ENCODE results near the gene SPDEF. TPM values are rescaled to one million over a fixed set of nuclear protein-coding genes. Genes with fewer than 3 reads are reported as not detected.

SPDEF gene
- total RNA-seq, 1 donor = not detected

DNA sequence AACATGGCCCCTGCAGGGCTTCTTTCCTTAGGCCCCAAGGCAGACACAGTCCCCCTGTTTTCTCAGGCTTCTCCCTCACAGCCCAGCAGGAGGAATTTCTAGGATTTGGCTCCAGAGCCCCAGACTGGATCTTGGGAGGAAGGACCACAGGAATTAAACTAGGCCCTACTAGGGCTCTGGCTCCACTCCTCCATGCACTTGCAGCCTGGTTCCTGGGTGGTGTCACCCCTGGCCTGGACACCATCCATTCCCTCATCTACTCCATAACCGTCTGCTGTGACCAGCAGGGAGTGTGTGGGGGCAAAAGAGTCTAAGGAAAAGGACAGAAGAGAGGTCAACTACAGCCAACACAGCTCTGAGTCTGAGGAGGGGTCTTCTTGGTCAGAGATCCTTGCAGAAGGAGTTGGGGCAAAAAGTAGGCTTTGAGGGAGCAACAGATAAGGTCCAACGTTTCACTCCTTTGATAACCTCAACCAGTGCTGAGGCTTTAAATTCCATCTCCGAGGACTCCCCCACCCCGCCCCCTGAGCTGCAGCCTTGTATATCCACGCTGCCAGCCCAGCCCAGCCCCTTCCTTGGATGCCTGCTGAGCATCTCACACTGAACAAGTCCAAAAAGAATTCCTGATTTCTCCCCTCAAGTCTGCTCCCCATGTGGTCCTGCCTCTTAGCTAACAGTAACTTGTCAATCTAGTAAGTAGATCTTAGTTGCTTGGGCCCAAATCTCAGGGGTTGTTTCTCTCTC, 27.9 kb upstream of the SPDEF start:
- Histone ChIP-seq H3K9me3 (ENCODE audit: low read depth, low read length) (no peaks in the 10 kb centered on the region), H3K27me3 (ENCODE audit: insufficient read depth, low read length) (no peaks in the 10 kb centered on the region), H4K20me1 (ENCODE audit: insufficient read depth, low read length) (peaks cover 25% of the 10 kb centered on the region), H3K4me3 (ENCODE audit: insufficient read depth, low read length) (no peak overlapping the region), H3K27ac (ENCODE audit: low read depth, low read length) (no peak overlapping the region), H2AFZ (ENCODE audit: low read length) (no peak overlapping the region), H3K4me1 (ENCODE audit: insufficient read depth, low read length) (peaks cover 14% of the 10 kb centered on the region), H3K79me2 (ENCODE audit: insufficient read depth, low read length) (peaks cover 20% of the 10 kb centered on the region), H3K36me3 (ENCODE audit: insufficient read depth, low read length) (no peaks in the 10 kb centered on the region), H3K4me2 (ENCODE audit: insufficient read depth, low read length) (no peak overlapping the region)
- DNase-seq (ENCODE audit: insufficient read length, low spot score, missing footprints) = no peak
- TF ChIP-seq, protein P1, sequence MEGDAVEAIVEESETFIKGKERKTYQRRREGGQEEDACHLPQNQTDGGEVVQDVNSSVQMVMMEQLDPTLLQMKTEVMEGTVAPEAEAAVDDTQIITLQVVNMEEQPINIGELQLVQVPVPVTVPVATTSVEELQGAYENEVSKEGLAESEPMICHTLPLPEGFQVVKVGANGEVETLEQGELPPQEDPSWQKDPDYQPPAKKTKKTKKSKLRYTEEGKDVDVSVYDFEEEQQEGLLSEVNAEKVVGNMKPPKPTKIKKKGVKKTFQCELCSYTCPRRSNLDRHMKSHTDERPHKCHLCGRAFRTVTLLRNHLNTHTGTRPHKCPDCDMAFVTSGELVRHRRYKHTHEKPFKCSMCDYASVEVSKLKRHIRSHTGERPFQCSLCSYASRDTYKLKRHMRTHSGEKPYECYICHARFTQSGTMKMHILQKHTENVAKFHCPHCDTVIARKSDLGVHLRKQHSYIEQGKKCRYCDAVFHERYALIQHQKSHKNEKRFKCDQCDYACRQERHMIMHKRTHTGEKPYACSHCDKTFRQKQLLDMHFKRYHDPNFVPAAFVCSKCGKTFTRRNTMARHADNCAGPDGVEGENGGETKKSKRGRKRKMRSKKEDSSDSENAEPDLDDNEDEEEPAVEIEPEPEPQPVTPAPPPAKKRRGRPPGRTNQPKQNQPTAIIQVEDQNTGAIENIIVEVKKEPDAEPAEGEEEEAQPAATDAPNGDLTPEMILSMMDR (IDR thresholded peaks at IDR 0.05; ENCODE audit: extremely low read depth, low read depth, low read length) = no peak

DNA sequence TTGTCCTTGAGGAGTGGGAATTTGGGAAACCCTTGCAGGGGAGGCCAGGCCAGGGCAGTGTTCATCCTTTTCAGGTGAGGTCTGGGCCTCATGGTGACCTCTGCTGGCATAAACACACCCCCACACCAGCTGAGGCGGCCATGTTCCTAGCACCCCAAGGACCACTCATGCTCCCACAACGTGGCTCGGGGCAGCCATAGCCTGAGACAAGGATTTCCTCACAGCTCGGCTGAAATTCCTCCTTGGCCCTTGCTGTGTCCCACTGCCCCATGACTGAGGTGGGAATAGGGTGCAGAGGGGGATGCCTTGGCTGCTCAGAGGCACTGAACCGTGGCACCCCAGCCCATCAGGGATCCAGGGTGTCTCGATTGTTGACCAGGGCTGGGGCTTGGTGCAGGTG, 27.3 kb upstream of the SPDEF start:
- TF ChIP-seq, protein P1 (IDR thresholded peaks at IDR 0.05; ENCODE audit: extremely low read depth, low read depth, low read length) = peak; percentile 25
- Histone ChIP-seq H2AFZ (ENCODE audit: low read length) (no peak overlapping the region), H3K4me2 (ENCODE audit: insufficient read depth, low read length) (no peak overlapping the region), H3K4me3 (ENCODE audit: insufficient read depth, low read length) (no peak overlapping the region), H3K27ac (ENCODE audit: low read depth, low read length) (no peak overlapping the region), H3K79me2 (ENCODE audit: insufficient read depth, low read length) (peaks cover 16% of the 10 kb centered on the region), H3K36me3 (ENCODE audit: insufficient read depth, low read length) (no peaks in the 10 kb centered on the region), H4K20me1 (ENCODE audit: insufficient read depth, low read length) (peaks cover 20% of the 10 kb centered on the region), H3K27me3 (ENCODE audit: insufficient read depth, low read length) (no peaks in the 10 kb centered on the region), H3K4me1 (ENCODE audit: insufficient read depth, low read length) (peaks cover 14% of the 10 kb centered on the region), H3K9me3 (ENCODE audit: low read depth, low read length) (no peaks in the 10 kb centered on the region)
- no peak for DNase-seq (ENCODE audit: insufficient read length, low spot score, missing footprints)

DNA sequence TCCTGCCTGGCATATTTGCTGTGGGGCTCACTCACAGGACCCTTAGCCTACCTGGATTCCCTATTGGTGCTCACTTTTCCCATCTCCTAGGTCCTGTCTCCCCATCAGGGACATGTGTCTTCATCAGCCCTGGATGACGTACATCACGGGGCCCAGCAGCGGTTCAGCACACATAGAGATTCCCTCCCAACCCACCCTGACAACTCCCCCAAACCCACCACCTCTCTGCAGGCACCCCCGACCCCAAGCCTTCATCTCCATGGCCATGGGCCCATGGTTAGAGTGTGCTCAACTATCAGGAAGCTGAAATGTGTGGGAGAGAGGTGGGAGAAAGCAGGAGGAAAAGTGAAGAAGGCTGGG, 25.4 kb upstream of the SPDEF start:
- Histone ChIP-seq H3K4me2 (ENCODE audit: insufficient read depth, low read length) (no peak overlapping the region), H3K36me3 (ENCODE audit: insufficient read depth, low read length) (no peaks in the 10 kb centered on the region), H3K27ac (ENCODE audit: low read depth, low read length) (no peak overlapping the region), H2AFZ (ENCODE audit: low read length) (no peak overlapping the region), H4K20me1 (ENCODE audit: insufficient read depth, low read length) (peaks cover 14% of the 10 kb centered on the region), H3K27me3 (ENCODE audit: insufficient read depth, low read length) (no peaks in the 10 kb centered on the region), H3K4me3 (ENCODE audit: insufficient read depth, low read length) (no peak overlapping the region), H3K4me1 (ENCODE audit: insufficient read depth, low read length) (peaks cover 14% of the 10 kb centered on the region), H3K79me2 (ENCODE audit: insufficient read depth, low read length) (peaks cover 5% of the 10 kb centered on the region), H3K9me3 (ENCODE audit: low read depth, low read length) (no peaks in the 10 kb centered on the region)
- TF ChIP-seq, protein P1 (IDR thresholded peaks at IDR 0.05; ENCODE audit: extremely low read depth, low read depth, low read length) = no peak
- DNase-seq (ENCODE audit: insufficient read length, low spot score, missing footprints) = no peak

DNA sequence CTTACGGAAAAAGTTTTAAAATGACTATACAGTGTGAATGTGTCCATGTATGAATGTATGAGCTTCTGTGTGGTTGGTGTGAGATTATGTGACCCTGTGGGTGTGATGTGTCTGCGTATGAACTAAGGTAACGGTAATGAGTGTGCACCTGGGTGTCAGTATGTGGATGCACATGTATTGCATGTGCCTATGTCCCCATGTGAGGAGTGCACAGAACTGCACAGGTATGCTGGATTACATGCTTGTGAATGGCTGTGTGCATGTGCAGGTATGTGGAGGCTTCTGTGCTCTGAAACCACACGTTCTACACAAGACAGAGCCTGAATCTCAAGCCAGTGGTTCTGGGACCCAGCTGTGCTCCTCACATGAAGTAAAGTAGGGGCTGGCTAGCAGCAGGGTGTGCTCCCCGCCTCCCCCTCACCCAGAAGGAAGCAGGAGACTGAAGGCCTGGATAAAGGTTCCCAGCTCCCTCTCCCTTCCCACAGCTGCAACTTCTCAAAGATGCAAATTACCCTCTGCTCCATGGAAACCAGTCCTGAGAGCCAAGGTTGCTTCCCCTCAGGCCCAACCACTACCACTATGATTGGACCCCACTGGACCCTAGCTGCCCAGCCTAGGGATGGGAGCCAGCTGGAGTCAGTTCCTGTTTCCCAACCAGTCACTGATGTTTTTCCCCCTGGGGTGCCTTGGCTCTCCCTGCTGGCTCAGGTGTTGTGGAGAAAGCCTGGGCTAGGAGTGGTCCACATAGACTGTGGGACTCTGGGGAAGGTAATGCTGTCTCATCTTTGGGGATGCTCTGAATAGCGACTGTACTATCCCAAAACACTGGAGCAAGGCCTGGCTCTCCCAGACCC, 24.8 kb upstream of the SPDEF start:
- H3K4me1 ChIP-seq (ENCODE audit: insufficient read depth, low read length) = peaks cover 9% of the 10 kb centered on the region
- peaks cover 14% of the 10 kb centered on the region for H4K20me1 ChIP-seq (ENCODE audit: insufficient read depth, low read length)
- no peaks in the 10 kb centered on the region for H3K9me3 ChIP-seq (ENCODE audit: low read depth, low read length)
- no peaks in the 10 kb centered on the region for H3K36me3 ChIP-seq (ENCODE audit: insufficient read depth, low read length)
- H3K27ac ChIP-seq (ENCODE audit: low read depth, low read length) = no peak overlapping the region
- no peak overlapping the region for H3K4me3 ChIP-seq (ENCODE audit: insufficient read depth, low read length)
- H3K27me3 ChIP-seq (ENCODE audit: insufficient read depth, low read length) = no peaks in the 10 kb centered on the region
- no peak overlapping the region for H2AFZ ChIP-seq (ENCODE audit: low read length)
- DNase-seq (ENCODE audit: insufficient read length, low spot score, missing footprints) = no peak
- TF ChIP-seq, protein P1 (IDR thresholded peaks at IDR 0.05; ENCODE audit: extremely low read depth, low read depth, low read length) = no peak
- H3K4me2 ChIP-seq (ENCODE audit: insufficient read depth, low read length) = no peak overlapping the region
- no peaks in the 10 kb centered on the region for H3K79me2 ChIP-seq (ENCODE audit: insufficient read depth, low read length)

All from osteoblast (primary cell).